Measurements from ENCODE around the gene MAGEA9B. TPM values are rescaled to one million over a fixed set of nuclear protein-coding genes. Genes with fewer than 3 reads are reported as not detected.
"Not testable (repeated sequence)": the region's sequence is repeated elsewhere in the genome, so short reads cannot be mapped to it uniquely, and the experiment has no call there.

MAGEA9B gene
- total RNA-seq, 1 experiment from 2014 or later, result not detected

- no peak for DNase-seq (ENCODE audit: low spot score)
Measured at GRCh38 chrX:149571770-149572169, 15.5 kb downstream of the MAGEA9B start.

GRCh38 chrX:149570668-149571067, 16.6 kb downstream of the MAGEA9B start:
- DNase-seq (ENCODE audit: low spot score), result peak; percentile 87

- peak; percentile 1 for DNase-seq (ENCODE audit: low spot score)
Measured at GRCh38 chrX:149569770-149570169, 17.5 kb downstream of the MAGEA9B start.

- DNase-seq (ENCODE audit: low spot score), result no peak
Measured at GRCh38 chrX:149568701-149569296, 18.5 kb downstream of the MAGEA9B start.

- no peak for DNase-seq (ENCODE audit: low spot score)
Measured at GRCh38 chrX:149567621-149568417, 19.4 kb downstream of the MAGEA9B start.

- no peak for DNase-seq (ENCODE audit: low spot score)
Measured at GRCh38 chrX:149563359-149563758, 23.9 kb downstream of the MAGEA9B start.

GRCh38 chrX:149555251-149555650, 32.0 kb downstream of the MAGEA9B start:
- DNase-seq (ENCODE audit: low spot score), result not testable (repeated sequence)

- not testable (repeated sequence) for DNase-seq (ENCODE audit: low spot score)
Measured at GRCh38 chrX:149551939-149552248, 35.4 kb downstream of the MAGEA9B start.

GRCh38 chrX:149551245-149551938, 35.9 kb downstream of the MAGEA9B start:
- not testable (repeated sequence) for DNase-seq (ENCODE audit: low spot score)

GRCh38 chrX:149550454-149550853, 36.8 kb downstream of the MAGEA9B start:
- DNase-seq (ENCODE audit: low spot score), result not testable (repeated sequence)

GRCh38 chrX:149549701-149550100, 37.6 kb downstream of the MAGEA9B start, which contains the start of gene HSFX3:
Gene HSFX3 (minus strand): TSS chrX:149549924. CDS start chrX:149549852, 72 bp downstream.
- DNase-seq (ENCODE audit: low spot score), result not testable (repeated sequence)

GRCh38 chrX:149547782-149548181, 39.5 kb downstream of the MAGEA9B start:
- DNase-seq (ENCODE audit: low spot score), result not testable (repeated sequence)

- DNase-seq (ENCODE audit: low spot score), result not testable (repeated sequence)
Measured at GRCh38 chrX:149546962-149547361, 40.3 kb downstream of the MAGEA9B start.

GRCh38 chrX:149545545-149546543, 41.4 kb downstream of the MAGEA9B start:
- not testable (repeated sequence) for DNase-seq (ENCODE audit: low spot score)

GRCh38 chrX:149541521-149542047, 45.7 kb downstream of the MAGEA9B start:
- no peak for DNase-seq (ENCODE audit: low spot score)

GRCh38 chrX:149540621-149541520, 46.4 kb downstream of the MAGEA9B start, which contains the start of gene EOLA1:
Gene EOLA1 (plus strand): TSS chrX:149541012. CDS start chrX:149545631, 4,619 bp downstream.
- peak; percentile 96 for DNase-seq (ENCODE audit: low spot score)

GRCh38 chrX:149540131-149540620, 47.1 kb downstream of the MAGEA9B start:
- DNase-seq (ENCODE audit: low spot score), result peak; percentile 72

GRCh38 chrX:149539283-149540130, 47.8 kb downstream of the MAGEA9B start:
- DNase-seq (ENCODE audit: low spot score), result peak; percentile 92

GRCh38 chrX:149537474-149537873, 49.8 kb downstream of the MAGEA9B start:
- DNase-seq (ENCODE audit: low spot score), result not testable (repeated sequence)

All from H4 (cell line).